ENCODE data around the gene KRCC1. TPM values are rescaled to one million over a fixed set of nuclear protein-coding genes. Genes with fewer than 3 reads are reported as not detected.

Gene KRCC1
- total RNA-seq, 3 donors from 2014 or later = 37.2 to 41.5 (median 40.7) TPM

DNA sequence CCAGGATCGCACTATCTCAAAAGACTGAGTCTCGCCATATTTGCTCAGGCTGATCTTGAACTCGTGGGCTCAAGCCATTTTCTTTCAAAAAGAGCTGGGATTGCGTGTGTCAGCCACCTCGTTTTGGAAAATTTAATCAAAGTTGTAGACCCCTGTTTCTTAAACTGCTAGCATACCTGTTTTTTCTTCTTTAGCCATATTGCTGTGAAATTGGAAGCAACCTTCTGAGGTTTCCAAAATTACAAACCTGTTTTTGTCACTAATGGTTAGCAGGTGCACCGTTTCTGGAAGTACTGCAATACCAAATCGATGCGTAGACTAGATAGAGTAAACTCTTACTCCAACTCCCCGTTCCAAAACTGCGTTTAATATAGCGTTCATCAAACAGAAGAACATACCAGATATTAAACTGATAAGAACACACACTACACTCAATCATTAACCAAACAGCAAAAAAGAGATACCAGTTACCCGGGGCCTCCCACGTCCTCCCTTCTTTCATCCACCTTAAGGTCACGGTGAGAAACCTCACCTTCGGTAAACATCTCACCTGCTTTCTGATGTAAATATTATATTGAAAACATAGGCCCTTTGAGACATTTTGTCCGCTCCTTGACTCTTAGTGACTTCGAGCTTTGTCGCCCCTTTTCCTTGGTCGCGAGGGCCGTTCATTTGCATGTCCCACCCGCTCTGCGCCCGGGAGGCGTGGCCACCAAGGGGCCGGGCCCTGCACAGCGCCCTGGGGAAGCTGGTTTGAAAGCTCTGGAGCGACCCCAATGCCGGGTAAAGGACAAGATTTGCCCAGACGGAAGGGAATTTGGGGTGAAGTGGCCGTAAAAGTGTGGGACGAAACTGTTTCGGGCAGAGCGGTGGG is 39.3 kb downstream of the KRCC1 start, which contains the start of gene RNU2-63P:
RNU2-63P (minus strand) TSS at position 462 of the 874 bp plus-strand sequence.
- TF ChIP-seq, protein P1, sequence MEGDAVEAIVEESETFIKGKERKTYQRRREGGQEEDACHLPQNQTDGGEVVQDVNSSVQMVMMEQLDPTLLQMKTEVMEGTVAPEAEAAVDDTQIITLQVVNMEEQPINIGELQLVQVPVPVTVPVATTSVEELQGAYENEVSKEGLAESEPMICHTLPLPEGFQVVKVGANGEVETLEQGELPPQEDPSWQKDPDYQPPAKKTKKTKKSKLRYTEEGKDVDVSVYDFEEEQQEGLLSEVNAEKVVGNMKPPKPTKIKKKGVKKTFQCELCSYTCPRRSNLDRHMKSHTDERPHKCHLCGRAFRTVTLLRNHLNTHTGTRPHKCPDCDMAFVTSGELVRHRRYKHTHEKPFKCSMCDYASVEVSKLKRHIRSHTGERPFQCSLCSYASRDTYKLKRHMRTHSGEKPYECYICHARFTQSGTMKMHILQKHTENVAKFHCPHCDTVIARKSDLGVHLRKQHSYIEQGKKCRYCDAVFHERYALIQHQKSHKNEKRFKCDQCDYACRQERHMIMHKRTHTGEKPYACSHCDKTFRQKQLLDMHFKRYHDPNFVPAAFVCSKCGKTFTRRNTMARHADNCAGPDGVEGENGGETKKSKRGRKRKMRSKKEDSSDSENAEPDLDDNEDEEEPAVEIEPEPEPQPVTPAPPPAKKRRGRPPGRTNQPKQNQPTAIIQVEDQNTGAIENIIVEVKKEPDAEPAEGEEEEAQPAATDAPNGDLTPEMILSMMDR (IDR thresholded peaks at IDR 0.05) = no peak
- DNase-seq (peak; percentile 81 to 87 (median 83)), ATAC-seq (peak; percentile 94)
- no peaks in the 10 kb centered on the region for H3K36me3 ChIP-seq (ENCODE audit: low read depth)
- no peaks in the 10 kb centered on the region for H3K9me3 ChIP-seq
- peak within 1 kb of the TSS; percentile 30 for H3K4me3 ChIP-seq
- H3K4me1 ChIP-seq (ENCODE audit: low read depth) = peaks cover 7% of the 10 kb centered on the region
- intact Hi-C loops (cut with DNase I, micrococcal nuclease) = no loop called here

DNA sequence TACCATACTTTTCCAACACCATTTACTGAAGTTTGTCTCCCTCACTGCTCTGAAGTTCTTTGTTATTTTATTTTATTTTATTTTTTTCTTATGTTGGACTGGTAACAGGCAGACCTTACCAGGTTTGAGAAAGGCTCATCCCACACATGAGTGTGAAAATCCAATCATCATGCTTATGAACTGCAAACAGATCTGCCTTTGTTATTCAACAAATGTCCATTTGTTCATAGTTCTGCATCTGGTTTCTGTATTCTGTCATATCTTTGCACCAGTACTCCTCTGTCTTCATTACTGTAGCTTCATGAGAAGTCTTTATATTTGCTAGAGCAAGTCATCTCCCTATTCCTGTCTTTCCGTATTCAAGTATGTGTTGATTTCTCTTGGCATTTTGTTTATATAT is 44.6 kb downstream of the KRCC1 start:
- H3K36me3 ChIP-seq (ENCODE audit: low read depth) = no peaks in the 10 kb centered on the region
- no peaks in the 10 kb centered on the region for H3K9me3 ChIP-seq
- H3K4me1 ChIP-seq (ENCODE audit: low read depth) = peaks cover 3% of the 10 kb centered on the region
- intact Hi-C loops (cut with DNase I, micrococcal nuclease) = no loop called here
- no peak overlapping the region for H3K4me3 ChIP-seq
- TF ChIP-seq, protein P1 (IDR thresholded peaks at IDR 0.05) = no peak
- ATAC-seq (no peak), DNase-seq (no peak)

DNA sequence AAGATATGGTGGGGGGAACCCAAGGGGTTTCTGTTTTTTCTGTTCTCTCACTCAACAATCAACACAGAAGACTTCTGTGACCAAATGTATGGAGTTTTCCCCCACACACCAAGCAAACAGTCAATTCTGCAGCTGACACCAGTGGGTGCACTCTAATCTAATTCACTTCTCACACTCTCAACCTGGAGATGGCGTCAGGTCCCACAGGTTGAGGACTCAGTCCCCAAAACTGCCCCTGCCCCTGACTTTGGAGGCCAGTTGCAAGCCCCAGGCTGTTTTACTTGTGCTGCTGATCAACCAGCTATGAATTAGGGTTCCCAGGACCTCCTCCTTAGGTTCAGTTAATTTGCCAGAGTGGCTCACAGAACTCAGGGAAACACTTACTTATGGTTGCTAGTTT is 45.4 kb downstream of the KRCC1 start:
- intact Hi-C loops (cut with DNase I, micrococcal nuclease) = no loop called here
- ATAC-seq (no peak), DNase-seq (no peak)
- TF ChIP-seq, protein P1 (IDR thresholded peaks at IDR 0.05) = no peak
- no peaks in the 10 kb centered on the region for H3K4me1 ChIP-seq (ENCODE audit: low read depth)
- no peak overlapping the region for H3K4me3 ChIP-seq
- H3K36me3 ChIP-seq (ENCODE audit: low read depth) = no peaks in the 10 kb centered on the region
- no peaks in the 10 kb centered on the region for H3K9me3 ChIP-seq

DNA sequence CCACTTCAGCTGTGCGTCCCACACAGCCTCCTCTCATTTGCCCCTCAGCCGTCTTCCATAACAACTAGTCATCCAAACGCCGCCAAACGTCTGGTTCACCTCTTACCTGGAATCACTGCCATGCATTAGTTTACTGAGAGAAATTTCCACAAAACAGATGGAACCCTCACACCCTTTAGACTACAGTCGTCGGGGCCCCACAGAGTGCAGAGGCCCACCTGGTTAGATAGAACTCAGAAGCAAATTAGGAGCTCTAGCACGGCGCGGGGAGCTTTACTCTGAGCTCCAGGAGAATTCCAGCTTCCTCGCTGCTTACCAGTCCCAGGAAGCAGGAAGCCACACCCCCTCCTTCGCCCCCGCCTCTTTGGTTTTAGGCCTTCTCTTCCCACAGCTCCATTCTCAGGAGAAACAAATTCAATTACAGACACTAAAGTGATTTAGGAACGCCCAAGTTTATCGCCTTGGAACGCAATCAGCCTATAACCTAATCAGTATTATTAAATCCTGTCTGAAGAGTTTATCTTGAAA is 48.6 kb downstream of the KRCC1 start:
- ATAC-seq = no peak
- no peak for DNase-seq
- intact Hi-C loops (cut with DNase I, micrococcal nuclease) = no loop called here

DNA sequence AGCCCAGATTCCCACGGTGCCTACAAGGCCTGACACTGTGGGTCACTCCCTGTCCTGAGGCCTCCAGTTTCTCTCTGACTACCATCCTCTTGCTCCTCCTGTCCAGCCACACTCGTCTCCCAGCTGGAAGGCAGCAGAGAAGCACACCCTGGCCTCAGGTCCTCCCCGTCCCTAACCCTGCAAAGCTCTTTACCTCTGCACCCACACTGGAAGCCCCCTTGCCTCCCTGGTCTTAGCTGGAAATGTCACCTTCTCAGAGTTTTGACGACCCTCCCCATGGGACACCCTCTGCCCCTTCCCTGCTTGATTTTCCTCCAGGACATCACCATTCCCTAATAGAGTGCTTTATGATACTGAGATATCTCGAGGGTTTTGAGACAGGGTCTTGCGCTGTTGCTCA is 49.8 kb downstream of the KRCC1 start:
- Histone ChIP-seq H3K9me3 (no peaks in the 10 kb centered on the region), H3K36me3 (ENCODE audit: low read depth) (no peaks in the 10 kb centered on the region), H3K4me3 (no peak overlapping the region), H3K4me1 (ENCODE audit: low read depth) (no peaks in the 10 kb centered on the region)
- no peak for ATAC-seq
- TF ChIP-seq, protein P1 (IDR thresholded peaks at IDR 0.05) = no peak
- intact Hi-C loops (cut with DNase I, micrococcal nuclease) = no loop called here
- DNase-seq = no peak

More for the DNA sequence above, 48.6 kb downstream of the KRCC1 start:
- Histone ChIP-seq H3K36me3 (ENCODE audit: low read depth) (no peaks in the 10 kb centered on the region), H3K4me3 (no peak overlapping the region), H3K4me1 (ENCODE audit: low read depth) (no peaks in the 10 kb centered on the region), H3K9me3 (no peaks in the 10 kb centered on the region)
- TF ChIP-seq, protein P1 (IDR thresholded peaks at IDR 0.05) = no peak
